SKM-1 (cell line): ENCODE measurements around the gene CD247.
A peak's percentile ranks its signal among the peaks of the same experiment; 100 is the strongest.
"Not testable (repeated sequence)": the region's sequence is repeated elsewhere in the genome, so short reads cannot be mapped to it uniquely, and the experiment has no call there.

Experiments
- DNase-seq: peaks from one replicate; lab custom pipeline; 2025; ENCODE audit not compliant: unreplicated experiment; lab: John Stamatoyannopoulos, UW

Gene CD247

GRCh38 chr1:167518331-167518700 is at the start of gene CD247:
Gene CD247, minus strand, starts transcription at chr1:167518529. Its CDS starts 64 bp downstream, at chr1:167518465.
- DNase-seq: no peak

DNA sequence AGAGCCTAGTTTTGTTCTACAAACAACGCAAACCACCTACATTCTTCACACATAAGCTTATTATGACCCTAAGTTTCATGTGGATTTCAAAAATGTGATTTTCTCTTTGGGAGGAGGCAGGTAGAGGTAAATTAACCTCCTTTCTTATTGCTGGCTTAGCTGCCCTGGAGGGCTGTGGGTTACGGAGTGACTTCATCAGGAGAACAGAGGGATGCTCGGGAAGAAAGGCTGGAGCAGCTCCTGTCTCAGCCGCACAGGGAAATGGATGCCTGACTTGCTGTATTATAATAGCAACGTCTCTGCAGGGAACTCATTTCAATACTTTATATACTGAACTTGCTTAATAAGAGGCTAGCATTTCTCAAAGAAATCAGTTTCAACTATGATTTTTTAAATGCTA is 49.3 kb upstream of the CD247 start:
- no peak for DNase-seq

DNA sequence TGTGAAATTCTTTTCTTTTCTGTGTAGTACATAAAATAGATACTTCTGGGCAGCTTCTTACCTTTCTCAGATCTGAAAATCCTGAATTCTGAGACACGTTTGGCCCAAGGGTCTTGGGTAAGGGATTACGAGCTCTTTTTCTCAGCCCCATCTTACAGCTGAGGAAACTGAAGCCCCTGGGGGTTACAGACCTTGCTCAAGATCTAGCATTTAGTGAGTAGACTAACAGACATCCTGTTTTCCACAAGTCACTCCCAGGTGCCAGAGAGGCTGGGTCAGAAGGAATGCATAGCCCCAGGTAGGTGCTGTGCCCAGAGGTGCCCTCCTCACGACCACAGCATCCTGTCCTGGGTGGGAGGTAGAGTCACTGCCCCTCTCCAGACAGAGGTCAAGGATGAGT is 48.4 kb upstream of the CD247 start:
- no peak for DNase-seq

DNA sequence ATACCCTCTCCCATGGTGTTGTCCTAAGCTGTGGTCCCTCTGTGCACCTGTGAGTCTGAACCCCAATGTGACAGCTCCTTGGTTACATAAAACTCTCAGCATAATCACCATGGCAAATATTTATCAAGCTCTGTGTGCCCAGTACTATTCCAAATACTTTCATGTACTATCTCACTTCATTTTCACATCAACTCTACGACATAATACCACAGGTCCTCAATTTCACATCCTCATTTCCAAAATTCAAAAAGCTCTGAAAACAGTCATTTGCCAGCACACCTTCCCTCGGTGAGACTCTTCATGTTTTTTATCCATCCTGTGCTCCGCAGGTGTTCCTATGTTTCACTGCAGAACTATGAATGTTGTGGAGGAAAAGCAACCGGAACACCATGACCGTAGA is 47.6 kb upstream of the CD247 start:
- DNase-seq: no peak

- peak; percentile 78 for DNase-seq
Observed at GRCh38 chr1:167564612-167565270, 46.4 kb upstream of the CD247 start.

DNA sequence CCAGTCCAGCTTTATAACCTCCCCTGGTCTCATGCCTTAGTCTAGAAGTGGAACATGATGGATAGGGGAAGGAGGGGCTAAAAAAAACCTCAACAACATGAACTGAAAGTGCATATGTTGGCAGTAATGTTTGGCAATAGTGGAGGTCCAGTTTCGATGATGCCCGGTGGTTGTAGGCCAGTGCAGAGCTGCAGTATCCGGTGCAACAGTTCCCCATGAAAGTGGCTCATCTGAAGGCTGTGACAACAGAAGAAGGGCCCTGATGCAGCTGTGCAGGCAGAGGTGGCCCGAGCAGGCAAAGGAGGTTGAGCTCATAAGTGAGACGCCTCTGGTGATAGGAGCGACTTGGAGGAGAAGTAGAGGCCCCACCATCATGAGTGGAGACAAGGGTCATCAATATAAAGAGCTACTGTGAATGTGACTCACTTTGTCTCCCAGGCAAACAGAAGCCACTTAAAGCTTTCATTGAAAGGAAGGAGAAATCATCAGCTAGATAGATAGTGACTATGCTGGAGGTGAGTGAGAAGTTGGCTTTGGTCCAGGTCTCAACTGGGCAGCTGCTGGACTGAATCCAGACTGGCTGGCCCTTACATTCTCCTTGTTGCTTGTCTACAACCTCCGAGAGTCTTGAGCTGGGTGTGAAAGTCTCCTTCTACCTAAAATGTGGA is 45.4 kb upstream of the CD247 start:
- no peak for DNase-seq

GRCh38 chr1:167562702-167563101 is 44.4 kb upstream of the CD247 start:
- no peak for DNase-seq

DNA sequence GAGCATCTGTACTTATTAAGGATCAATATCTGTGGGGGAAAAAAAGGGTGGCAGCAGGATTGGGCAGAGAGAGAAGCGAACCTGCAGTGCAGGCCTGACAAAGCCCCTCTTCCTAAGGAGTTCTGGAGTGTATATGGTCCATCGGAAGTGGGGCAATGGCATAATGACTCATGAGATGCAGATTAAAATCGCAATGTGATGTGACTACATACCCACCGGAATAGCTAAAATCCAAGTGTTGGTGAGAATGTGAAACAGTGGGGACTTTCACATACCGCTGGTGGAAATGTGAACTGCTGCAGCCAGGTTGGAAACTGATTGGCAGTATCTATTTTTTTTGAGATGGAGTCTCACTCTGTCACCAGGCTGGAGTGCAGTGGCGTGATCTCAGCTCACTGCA is 43.4 kb upstream of the CD247 start:
- no peak for DNase-seq

- DNase-seq: peak; percentile 91
Observed at GRCh38 chr1:167555971-167556714, 37.8 kb upstream of the CD247 start.

- DNase-seq: not testable (repeated sequence)
Observed at GRCh38 chr1:167555072-167555471, 36.7 kb upstream of the CD247 start.

GRCh38 chr1:167554028-167554779 is 35.9 kb upstream of the CD247 start:
- DNase-seq: no peak

- DNase-seq: peak; percentile 98
Observed at GRCh38 chr1:167553136-167554027, 35.1 kb upstream of the CD247 start, which contains the start of gene CREG1. Gene CREG1, minus strand, starts transcription at chr1:167553762.

- no peak for DNase-seq
Observed at GRCh38 chr1:167551362-167551761, 33.0 kb upstream of the CD247 start.

DNA sequence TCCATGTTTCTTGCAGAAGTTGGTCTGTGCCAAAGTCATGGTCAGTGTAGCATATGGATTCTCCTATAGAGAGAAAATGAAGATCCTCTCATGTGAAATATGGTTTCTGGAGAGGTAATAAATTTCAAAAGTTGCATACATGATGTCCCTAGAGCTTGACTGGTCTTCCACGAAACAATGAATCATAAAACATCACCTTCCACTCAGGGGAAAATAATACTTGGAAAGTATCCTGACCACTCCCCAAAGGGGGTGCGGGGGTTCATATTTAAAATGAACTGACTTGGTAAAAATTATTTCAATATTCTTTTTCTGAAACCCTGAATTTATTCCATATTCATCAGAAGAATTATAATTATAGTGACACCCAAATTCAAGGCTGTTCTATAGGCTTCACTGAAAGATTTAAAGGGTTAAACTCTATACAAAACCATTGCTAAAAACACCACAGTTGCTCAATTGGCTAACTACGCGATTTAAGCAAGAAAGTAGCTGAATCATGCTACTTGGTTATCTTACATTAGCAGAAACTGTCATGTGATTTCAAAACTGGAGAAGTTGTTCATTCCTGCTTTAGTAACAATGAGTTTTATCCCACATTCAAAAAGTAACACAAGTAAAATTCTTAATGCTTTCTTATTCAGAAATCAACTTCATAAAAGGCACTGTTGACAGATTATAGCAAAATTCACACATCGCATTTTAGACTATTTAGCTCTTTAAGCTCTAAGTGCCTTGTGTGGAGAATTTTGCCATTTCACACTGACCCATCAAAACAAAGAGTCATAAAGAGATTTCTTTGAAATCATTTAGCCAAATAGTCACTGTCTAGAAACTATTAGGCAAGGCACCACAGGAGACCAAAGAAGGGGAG is 30.0 kb upstream of the CD247 start:
- DNase-seq: peak; percentile 94

DNA sequence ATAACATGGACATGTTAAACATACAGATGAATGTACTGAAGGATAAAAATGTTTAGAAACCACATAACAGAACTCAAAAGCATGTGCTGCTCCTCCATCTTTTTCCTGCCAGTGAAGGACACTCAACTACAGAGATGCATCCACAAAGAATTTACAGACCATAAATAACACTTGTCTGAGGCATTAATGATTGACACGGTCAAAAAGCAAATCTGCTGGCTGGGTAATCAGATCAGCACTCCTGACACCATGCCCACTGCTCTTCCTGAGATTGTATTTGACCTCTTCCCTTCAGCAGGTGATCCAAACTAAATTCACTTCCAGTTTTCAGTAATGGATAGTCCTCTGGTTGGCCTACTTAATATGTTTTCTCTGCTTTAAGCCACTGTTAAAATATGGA is 28.6 kb upstream of the CD247 start:
- no peak for DNase-seq

- no peak for DNase-seq
Observed at GRCh38 chr1:167545349-167545748, 27.0 kb upstream of the CD247 start.

- DNase-seq: no peak
Observed at GRCh38 chr1:167544447-167545093, 26.2 kb upstream of the CD247 start.

GRCh38 chr1:167543199-167543990 is 25.1 kb upstream of the CD247 start:
- DNase-seq: no peak
